Fibroblast of pulmonary artery (primary cell): ENCODE measurements around the gene RAB5IF.

Source experiments
- DNase-seq: peaks from one replicate; pipeline ENCODE4 v3.0.0-alpha.2; 2010; ENCODE audit warnings: low read depth
- H3K4me3 ChIP-seq: replicated peaks from 2 replicates; pipeline ENCODE4 v1.5.1; 2011; ENCODE audit warnings: low read depth, mild to moderate bottlenecking, control low read depth, low read length, moderate library complexity
- TF ChIP-seq, protein P1 (sequence below): IDR thresholded peaks from 2 replicates; pipeline ENCODE4 v1.5.1; 2011; ENCODE audit warnings: mild to moderate bottlenecking, control low read depth, low read length, inconsistent platforms; ENCODE audit errors: missing control alignments

The RAB5IF gene

DNA sequence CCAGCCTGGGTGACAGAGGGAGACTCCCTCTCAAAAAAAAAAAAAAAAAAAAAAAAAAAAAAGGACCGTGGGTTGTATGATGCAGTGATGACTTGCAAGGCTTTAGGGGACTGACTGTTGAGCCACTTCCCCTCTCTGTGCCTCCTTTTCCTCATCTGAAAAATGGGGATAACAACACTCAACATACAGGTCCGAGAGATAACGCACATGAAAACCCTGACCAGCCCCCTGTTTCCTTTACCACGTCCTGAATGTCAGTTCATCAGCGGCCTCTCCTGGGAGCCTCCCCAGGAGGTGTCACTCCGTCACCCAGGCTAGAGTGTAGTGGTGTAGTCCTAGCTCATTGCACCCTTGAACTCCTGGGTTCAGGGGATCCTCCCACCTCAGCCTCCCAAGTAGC, 36.6 kb downstream of the RAB5IF start:
- no peak for DNase-seq
- TF ChIP-seq, protein P1, sequence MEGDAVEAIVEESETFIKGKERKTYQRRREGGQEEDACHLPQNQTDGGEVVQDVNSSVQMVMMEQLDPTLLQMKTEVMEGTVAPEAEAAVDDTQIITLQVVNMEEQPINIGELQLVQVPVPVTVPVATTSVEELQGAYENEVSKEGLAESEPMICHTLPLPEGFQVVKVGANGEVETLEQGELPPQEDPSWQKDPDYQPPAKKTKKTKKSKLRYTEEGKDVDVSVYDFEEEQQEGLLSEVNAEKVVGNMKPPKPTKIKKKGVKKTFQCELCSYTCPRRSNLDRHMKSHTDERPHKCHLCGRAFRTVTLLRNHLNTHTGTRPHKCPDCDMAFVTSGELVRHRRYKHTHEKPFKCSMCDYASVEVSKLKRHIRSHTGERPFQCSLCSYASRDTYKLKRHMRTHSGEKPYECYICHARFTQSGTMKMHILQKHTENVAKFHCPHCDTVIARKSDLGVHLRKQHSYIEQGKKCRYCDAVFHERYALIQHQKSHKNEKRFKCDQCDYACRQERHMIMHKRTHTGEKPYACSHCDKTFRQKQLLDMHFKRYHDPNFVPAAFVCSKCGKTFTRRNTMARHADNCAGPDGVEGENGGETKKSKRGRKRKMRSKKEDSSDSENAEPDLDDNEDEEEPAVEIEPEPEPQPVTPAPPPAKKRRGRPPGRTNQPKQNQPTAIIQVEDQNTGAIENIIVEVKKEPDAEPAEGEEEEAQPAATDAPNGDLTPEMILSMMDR: no peak
- H3K4me3 ChIP-seq: no peak overlapping the region

DNA sequence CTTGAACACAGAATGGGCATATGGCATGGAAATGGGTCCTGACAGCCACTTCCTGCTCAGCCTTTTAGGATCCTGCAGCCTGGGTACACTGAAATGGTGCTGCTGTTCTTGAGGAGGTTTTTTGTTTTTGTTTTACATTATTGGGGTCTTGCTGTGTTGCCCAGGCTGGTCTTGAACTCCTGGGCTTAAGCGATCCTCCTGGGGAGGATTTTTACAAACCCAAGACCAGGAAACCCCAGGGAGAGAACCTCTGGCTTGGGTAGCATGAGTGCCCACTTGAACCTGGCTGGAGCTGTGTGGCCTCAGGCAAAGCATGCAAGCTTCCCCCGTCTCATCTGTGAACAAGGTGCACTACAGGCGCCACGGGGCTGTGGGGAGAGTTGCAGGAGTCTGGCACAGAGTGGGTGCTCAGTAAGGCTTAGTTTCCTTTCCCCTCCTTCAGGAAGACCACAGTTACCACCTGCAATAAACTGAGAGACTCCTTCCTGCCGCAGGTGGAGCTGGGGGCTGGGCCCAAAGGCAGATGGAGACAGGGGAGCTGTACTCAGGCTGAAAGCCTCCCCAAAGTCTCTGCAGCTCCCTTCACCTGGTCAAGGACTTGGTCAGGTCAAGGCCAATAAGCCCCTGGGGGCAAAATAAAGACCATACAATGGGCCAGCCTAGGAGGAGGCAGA, 38.6 kb downstream of the RAB5IF start:
- TF ChIP-seq, protein P1: no peak
- no peak overlapping the region for H3K4me3 ChIP-seq
- DNase-seq: no peak

DNA sequence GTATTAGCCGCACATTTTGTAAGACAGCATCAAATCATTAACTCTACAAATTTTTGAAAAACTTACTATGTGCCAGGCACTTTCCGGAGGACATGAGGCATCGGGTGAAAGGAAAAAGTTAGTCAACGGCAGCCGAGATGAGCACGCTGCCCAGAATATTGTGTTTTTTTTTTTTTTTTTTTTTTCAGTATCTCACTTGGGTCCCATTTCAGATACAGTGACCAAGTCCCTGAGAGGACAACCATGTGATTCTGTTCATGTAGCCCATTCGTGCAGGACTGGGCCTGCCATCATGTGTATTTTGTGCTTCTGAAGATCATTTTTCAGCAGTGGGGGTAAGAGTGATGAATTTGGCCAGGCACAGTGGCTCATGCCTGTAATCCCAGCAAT, 39.1 kb downstream of the RAB5IF start:
- H3K4me3 ChIP-seq: no peak overlapping the region
- TF ChIP-seq, protein P1: no peak
- DNase-seq: no peak

DNA sequence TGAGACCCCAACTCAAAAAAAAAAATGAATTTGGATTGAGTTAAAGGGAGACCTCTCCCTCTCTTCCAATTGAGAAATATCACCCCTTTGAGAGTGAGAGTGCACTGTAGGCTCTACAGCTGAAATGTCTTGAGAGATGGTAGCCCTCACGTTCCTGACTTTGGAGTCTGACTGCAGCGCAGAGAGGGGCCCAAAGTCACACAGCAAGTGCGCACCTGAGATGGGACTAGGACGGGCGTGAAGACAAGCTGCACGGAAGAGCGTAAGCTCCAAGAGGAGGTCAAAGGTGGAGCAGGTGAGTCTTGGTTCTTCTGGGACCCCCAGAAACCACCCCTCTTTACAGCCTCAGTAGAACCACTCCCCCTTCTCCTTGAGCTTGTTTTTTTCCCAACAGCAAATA, 39.8 kb downstream of the RAB5IF start:
- TF ChIP-seq, protein P1: no peak
- no peak overlapping the region for H3K4me3 ChIP-seq
- no peak for DNase-seq

DNA sequence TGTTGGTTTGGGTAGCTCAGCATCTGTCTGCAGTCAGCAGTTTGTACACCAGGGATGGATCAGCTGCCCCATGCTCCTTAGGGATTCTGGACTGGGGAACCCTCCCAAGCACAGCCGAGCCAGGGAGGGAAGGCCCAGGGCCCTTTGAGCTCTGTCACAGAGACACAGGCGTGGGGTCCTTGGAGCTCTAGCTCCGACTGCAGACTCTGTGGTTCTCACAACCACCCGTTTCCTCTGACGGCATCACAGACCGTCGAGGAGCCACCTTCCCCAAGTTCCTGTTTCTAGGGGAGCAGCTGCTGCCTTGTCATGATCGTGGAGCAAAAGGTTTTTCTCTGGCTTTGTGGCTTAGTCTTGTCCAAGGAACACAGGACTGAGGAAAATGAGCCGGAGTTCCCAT, 40.4 kb downstream of the RAB5IF start, which contains the start of gene SLA2:
Gene SLA2, minus strand, starts transcription at position 199 of the 400 bp plus-strand sequence. CDS start 4,861 bp downstream, outside the sequence.
- no peak for DNase-seq
- no peak within 1 kb of the TSS for H3K4me3 ChIP-seq

DNA sequence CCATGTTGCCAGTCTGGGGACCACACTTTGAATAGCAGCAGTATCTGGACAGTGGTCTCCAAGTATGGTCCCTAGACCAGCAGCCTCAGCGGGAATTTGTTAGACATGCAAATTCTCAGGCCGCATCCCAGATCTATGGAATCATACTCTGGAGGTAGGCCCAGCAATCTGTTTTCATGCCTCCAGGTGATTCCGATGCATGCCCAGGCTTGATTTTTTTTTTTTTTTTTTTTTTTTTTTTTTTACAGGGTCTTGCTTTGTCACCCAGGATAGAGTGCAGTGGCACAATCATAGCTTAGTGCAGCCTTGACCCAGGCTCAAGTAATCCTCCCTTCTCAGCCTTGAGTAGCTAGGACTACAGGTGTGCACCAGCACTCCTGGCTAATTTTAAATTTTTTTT, 41.1 kb downstream of the RAB5IF start:
- TF ChIP-seq, protein P1: no peak
- DNase-seq: no peak
- H3K4me3 ChIP-seq: no peak overlapping the region

More for the DNA sequence above, 40.4 kb downstream of the RAB5IF start, which contains the start of gene SLA2:
- TF ChIP-seq, protein P1: no peak
